K562 (cell line): ENCODE results near the gene CTIF. TPM values are rescaled to one million over a fixed set of nuclear protein-coding genes. Genes with fewer than 3 reads are reported as not detected.

ENCODE experiments used
- ATAC-seq: fragments of 200-7000 bp; cut with Tn5 transposase; 3 replicates; pipeline ENCODE4 v1.9.1; 2020; ENCODE audit warnings: moderate library complexity
- BruUV-seq: library from RNA; stranded (reverse); fragments of 400-500 nt; replicated peaks from 2 replicates; lab custom pipeline; 2021; lab: Mats Ljungman, UMichigan
- CTCF ChIA-PET: fragments of 300-600 bp; formaldehyde crosslinking; extraction: SDS; loops from one replicate; lab custom pipeline; 2021; ENCODE audit warnings: low intra/inter-chr PET ratio; lab: Yijun Ruan, JAX
- POLR2A ChIA-PET: fragments of 300-600, 350-650 bp; sonication (Branson Sonifier 250); formaldehyde crosslinking; extraction: SDS; loops from one replicate; lab custom pipeline; 2021; ENCODE audit warnings: antibody characterized with exemption, inconsistent platforms; lab: Yijun Ruan, JAX
- DNase-seq, 4 experiments: peaks; one replicate each; pipeline versions ENCODE4 v3.0.0 to v3.0.0-alpha.2; 2011 to 2018; ENCODE audit warnings: low spot score in 3 of 4, mixed read lengths in 3 of 4; ENCODE audit errors: extremely low read depth in 1 of 4
- FAIRE-seq: peaks from 2 replicates; lab custom pipeline; 2011; peaks lifted over from hg19 to GRCh38; lab: Jason Lieb, UNC
- H2AFZ ChIP-seq: 2 replicates; pipeline ENCODE4 v1.6.0; 2011; ENCODE audit warnings: low read depth, low read length, control low read depth, inconsistent platforms
- H3K27ac ChIP-seq: fragments of 200-600 bp; 3 replicates; pipeline ENCODE4 v1.8.0; 2011; ENCODE audit warnings: low read depth, mild to moderate bottlenecking, control low read depth, inconsistent platforms, low read length, moderate library complexity, mixed read lengths; ENCODE audit errors: extremely low read depth
- H3K27me3 ChIP-seq, 2 experiments: fragments of 300-600 bp in 1 of 2; 2 replicates in 1 of 2; 3 replicates in 1 of 2; pipeline versions ENCODE4 v1.6.0 to v1.8.0; 2011; ENCODE audit warnings: inconsistent platforms in 2 of 2, low read length in 2 of 2, mild to moderate bottlenecking in 1 of 2, mixed read lengths in 1 of 2, moderate library complexity in 1 of 2; ENCODE audit not compliant: control insufficient read depth in 2 of 2, insufficient read depth in 2 of 2
- H3K36me3 ChIP-seq: fragments of 300-600 bp; 3 replicates; pipeline ENCODE4 v1.8.0; 2011; ENCODE audit warnings: mild to moderate bottlenecking, low read length, inconsistent platforms; ENCODE audit not compliant: control insufficient read depth, insufficient read depth
- H3K4me1 ChIP-seq, 2 experiments: fragments of 200-600 bp in 1 of 2; replicated peaks in 1 of 2; 2 replicates in 1 of 2; 3 replicates in 1 of 2; pipeline versions ENCODE4 v1.5.1 to v1.8.0; 2011; ENCODE audit warnings: inconsistent platforms in 2 of 2, low read length in 2 of 2, mild to moderate bottlenecking in 1 of 2, mixed read lengths in 1 of 2, moderate library complexity in 1 of 2; ENCODE audit not compliant: control insufficient read depth in 2 of 2, insufficient read depth in 2 of 2
- H3K4me2 ChIP-seq: 2 replicates; pipeline ENCODE4 v1.6.1; 2011; ENCODE audit warnings: low read length, control low read depth, inconsistent platforms, mixed read lengths; ENCODE audit not compliant: insufficient read depth
- H3K4me3 ChIP-seq: fragments of 200-600 bp; sonication (generic), shearing (Covaris generic); 2 replicates; pipeline ENCODE4 v1.5.1; 2016; ENCODE audit warnings: control low read depth, inconsistent platforms
- H3K79me2 ChIP-seq: fragments of 200-600 bp; 3 replicates; pipeline ENCODE4 v1.8.0; 2011; ENCODE audit warnings: low read length, inconsistent platforms; ENCODE audit not compliant: control insufficient read depth, insufficient read depth
- H3K9ac ChIP-seq, 2 experiments: 2 replicates each; pipeline versions ENCODE4 v1.6.0 to v1.6.1; 2011; ENCODE audit warnings: low read depth in 2 of 2, low read length in 2 of 2, control low read depth in 1 of 2, inconsistent platforms in 1 of 2, mild to moderate bottlenecking in 1 of 2, mixed read lengths in 1 of 2; ENCODE audit not compliant: insufficient read depth in 1 of 2
- H3K9me1 ChIP-seq: one replicate; pipeline ENCODE4 v1.6.0; 2011; ENCODE audit warnings: inconsistent platforms, mild to moderate bottlenecking, low read length, moderate library complexity; ENCODE audit not compliant: control insufficient read depth, insufficient read depth
- H3K9me3 ChIP-seq: replicated peaks from 2 replicates; pipeline ENCODE4 v1.5.1; 2011; ENCODE audit warnings: low read depth, low read length, inconsistent platforms; ENCODE audit not compliant: control insufficient read depth, insufficient read depth
- H4K20me1 ChIP-seq: replicated peaks from 2 replicates; pipeline ENCODE4 v1.6.1; 2011; ENCODE audit warnings: low read length, inconsistent platforms, mixed read lengths; ENCODE audit not compliant: control insufficient read depth, insufficient read depth
- CBX8 ChIP-seq: fragments of 200-600 bp; sonication (generic); IDR thresholded peaks from 2 replicates; pipeline ENCODE4 v1.6.1; 2012; ENCODE audit warnings: borderline replicate concordance, mixed run types, low read depth, mild to moderate bottlenecking, moderate library complexity, mixed read lengths, low read length, control low read depth, inconsistent platforms; ENCODE audit not compliant: poor library complexity, severe bottlenecking; ENCODE audit errors: extremely low read depth
- GTF2F1 ChIP-seq: IDR thresholded peaks from 2 replicates; pipeline ENCODE4 v1.6.1; 2011; ENCODE audit warnings: low read depth, low read length, improper control_type of control experiment
- HNRNPK ChIP-seq: fragments of 200-400 bp; formaldehyde crosslinking; IDR thresholded peaks from one replicate; pipeline ENCODE4 v1.6.1; 2018; ENCODE audit warnings: mild to moderate bottlenecking, low read depth, low read length; ENCODE audit not compliant: poor library complexity, severe bottlenecking
- MAZ ChIP-seq, 2 experiments: fragments of 450-650 bp in 1 of 2; sonication (generic) in 1 of 2; formaldehyde crosslinking; IDR thresholded peaks in 1 of 2; conservative IDR thresholded peaks in 1 of 2; 2 replicates each; pipeline versions ENCODE4 v1.4.0 to v1.5.0; 2020; ENCODE audit warnings: mild to moderate bottlenecking in 1 of 2, missing genetic modification reagents in 1 of 2
- RFX7 ChIP-seq: fragments of 250-450 bp; sonication (Bioruptor Pico); IDR thresholded peaks from 2 replicates; pipeline ENCODE4 v1.5.1; 2021; ENCODE audit warnings: mild to moderate bottlenecking
- ZNF23 ChIP-seq: fragments of 250-450 bp; sonication (Bioruptor Pico); IDR thresholded peaks from 2 replicates; pipeline ENCODE4 v1.4.0; 2020; ENCODE audit warnings: mild to moderate bottlenecking
- ZNF785 ChIP-seq: fragments of 250-450 bp; sonication (Bioruptor Pico); IDR thresholded peaks from 2 replicates; pipeline ENCODE4 v1.4.0; 2020; ENCODE audit warnings: mild to moderate bottlenecking
- ZZZ3 ChIP-seq: fragments of 450-650 bp; IDR thresholded peaks from 2 replicates; pipeline ENCODE4 v1.6.1; 2016; ENCODE audit warnings: antibody characterized with exemption, mild to moderate bottlenecking, moderate library complexity
- WGBS: fragments of 100-300 bp; shearing (Covaris generic); methylation state at CpG from one replicate; pipeline ENCODE4 v1.1.6; 2016; ENCODE audit warnings: low coverage, mixed read lengths; ENCODE audit not compliant: insufficient coverage; ENCODE audit errors: missing lambda C conversion rate; 5-methylcytosine and 5-hydroxymethylcytosine counted together
- in situ Hi-C: fragments of 300-500 bp; cut with MboI; formaldehyde crosslinking; loops from 4 replicates; pipeline ENCODE4 v1.15.0; 2018; ENCODE audit warnings: inconsistent platforms, mixed read lengths
- intact Hi-C: fragments of 100-400 bp; cut with micrococcal nuclease; formaldehyde crosslinking; loops from 2 replicates; pipeline ENCODE4 v1.14.2; 2022
- polyA plus RNA-seq, 8 experiments: library from polyadenylated mRNA; depleted of rRNA in 4 of 8; stranded (reverse) in 5 of 8; unstranded in 3 of 8; fragments of >200 nt; fragmentation: Nextera tagmentation in 2 of 8; fragmentation: Illumina TruSeq in 1 of 8; extraction: Ambion mirVana in 2 of 8; extraction: Trizol in 1 of 8; gene quantifications; 2 replicates each; pipeline versions ENCODE4 v1.2.1 to v1.2.3, GENCODE V29; 2011 to 2014; ENCODE audit warnings: inconsistent platforms in 1 of 8, missing spikeins in 1 of 8
- total RNA-seq, 7 experiments: library from RNA; depleted of rRNA in 6 of 7; stranded (reverse); fragments of >200 nt in 6 of 7; fragmentation: Illumina TruSeq in 2 of 7; extraction: Trizol in 2 of 7; gene quantifications; 2 replicates each; pipeline versions ENCODE4 v1.2.1 to v1.2.3, GENCODE V29; 2011 to 2021; ENCODE audit warnings: low replicate concordance in 1 of 7
- TF ChIP-seq, protein P1 (sequence below): fragments of 250-450 bp; sonication (Bioruptor Pico); IDR thresholded peaks from 2 replicates; pipeline ENCODE4 v1.8.0; 2021; ENCODE audit warnings: moderate library complexity, mild to moderate bottlenecking, inconsistent platforms
- TF ChIP-seq, protein P2 (sequence below): sonication (generic); formaldehyde crosslinking; IDR thresholded peaks from 2 replicates; pipeline ENCODE4 v1.8.0; 2023; ENCODE audit warnings: mild to moderate bottlenecking, missing genetic modification reagents
- TF ChIP-seq, protein P3 (sequence below): fragments of 250-450 bp; sonication (Bioruptor Pico); IDR thresholded peaks from 2 replicates; pipeline ENCODE4 v1.8.0; 2021; ENCODE audit warnings: moderate library complexity, mild to moderate bottlenecking, inconsistent platforms
- TF ChIP-seq, protein P4 (sequence below): fragments of 450-650 bp; IDR thresholded peaks from one replicate; pipeline ENCODE4 v1.6.1; 2018; ENCODE audit warnings: mild to moderate bottlenecking, moderate library complexity; ENCODE audit not compliant: partially characterized antibody

CTIF gene
- total and polyA plus RNA-seq, 9 of the 15 experiments (the other 6 are each of a cell fraction or from before 2014, with no cell fraction given) = 0.17 to 11.5 (median 2.2) TPM

DNA sequence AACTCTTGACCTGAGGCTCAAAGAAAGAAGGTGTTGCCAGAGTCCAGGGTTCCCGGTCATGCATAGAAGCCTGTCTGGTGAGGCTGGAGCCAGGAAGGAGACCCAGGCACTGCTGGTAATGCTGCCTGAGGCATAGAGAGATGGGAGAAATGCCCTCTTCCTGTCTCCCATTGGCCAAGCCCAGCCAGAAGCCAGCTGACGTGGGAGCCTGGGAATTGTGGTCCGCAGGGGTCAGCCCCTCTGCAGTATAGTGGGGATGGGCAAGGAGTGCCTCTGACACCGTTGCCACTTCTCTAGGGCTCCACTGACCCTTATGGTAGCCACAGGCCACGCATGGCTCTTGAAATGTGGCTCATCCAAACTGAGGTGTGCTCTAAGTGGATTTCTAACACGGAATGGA is 95.7 kb downstream of the CTIF start:
- no peaks in the 10 kb centered on the region for H3K79me2 ChIP-seq
- FAIRE-seq = no peak
- DNase-seq = no peak
- no peaks in the 10 kb centered on the region for H3K4me1 ChIP-seq
- POLR2A ChIA-PET = no interaction called here
- intact Hi-C loops (no loop called here), in situ Hi-C loops (no loop called here)
- no TSS peak for BruUV-seq
- no peak overlapping the region for H3K4me2 ChIP-seq
- no peaks in the 10 kb centered on the region for H3K9me1 ChIP-seq
- H3K9ac ChIP-seq = no peak overlapping the region
- 46% methylated on average over 6 of the region's 6 CpGs for WGBS
- H3K27me3 ChIP-seq = no peaks in the 10 kb centered on the region
- no peak overlapping the region for H3K27ac ChIP-seq
- no peak for ATAC-seq
- no peaks in the 10 kb centered on the region for H3K36me3 ChIP-seq
- H3K9me3 ChIP-seq = no peaks in the 10 kb centered on the region
- H3K4me3 ChIP-seq = no peak overlapping the region
- no peak overlapping the region for H2AFZ ChIP-seq
- CTCF ChIA-PET = interaction anchor here (0.6 kb wide), 1 partner anchor 159 kb away, joined by 3 read pairs; no protein-coding TSS in a partner anchor
- H4K20me1 ChIP-seq = no peaks in the 10 kb centered on the region; the same call in 1 of the 2 replicates
- TF ChIP-seq, protein P1, sequence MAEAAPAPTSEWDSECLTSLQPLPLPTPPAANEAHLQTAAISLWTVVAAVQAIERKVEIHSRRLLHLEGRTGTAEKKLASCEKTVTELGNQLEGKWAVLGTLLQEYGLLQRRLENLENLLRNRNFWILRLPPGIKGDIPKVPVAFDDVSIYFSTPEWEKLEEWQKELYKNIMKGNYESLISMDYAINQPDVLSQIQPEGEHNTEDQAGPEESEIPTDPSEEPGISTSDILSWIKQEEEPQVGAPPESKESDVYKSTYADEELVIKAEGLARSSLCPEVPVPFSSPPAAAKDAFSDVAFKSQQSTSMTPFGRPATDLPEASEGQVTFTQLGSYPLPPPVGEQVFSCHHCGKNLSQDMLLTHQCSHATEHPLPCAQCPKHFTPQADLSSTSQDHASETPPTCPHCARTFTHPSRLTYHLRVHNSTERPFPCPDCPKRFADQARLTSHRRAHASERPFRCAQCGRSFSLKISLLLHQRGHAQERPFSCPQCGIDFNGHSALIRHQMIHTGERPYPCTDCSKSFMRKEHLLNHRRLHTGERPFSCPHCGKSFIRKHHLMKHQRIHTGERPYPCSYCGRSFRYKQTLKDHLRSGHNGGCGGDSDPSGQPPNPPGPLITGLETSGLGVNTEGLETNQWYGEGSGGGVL (CRISPR knock-in tag) = no peak
- TF ChIP-seq ZNF785 (CRISPR knock-in tag) (no peak), ZNF23 (CRISPR knock-in tag) (no peak), RFX7 (no peak), GTF2F1 (no peak), MAZ (CRISPR knock-in tag; conservative IDR thresholded peaks at IDR 0.05 in 1 of 2, IDR thresholded peaks at IDR 0.05 in 1 of 2) (no peak), HNRNPK (no peak), ZZZ3 (no peak), CBX8 (no peak)
- TF ChIP-seq, protein P2, sequence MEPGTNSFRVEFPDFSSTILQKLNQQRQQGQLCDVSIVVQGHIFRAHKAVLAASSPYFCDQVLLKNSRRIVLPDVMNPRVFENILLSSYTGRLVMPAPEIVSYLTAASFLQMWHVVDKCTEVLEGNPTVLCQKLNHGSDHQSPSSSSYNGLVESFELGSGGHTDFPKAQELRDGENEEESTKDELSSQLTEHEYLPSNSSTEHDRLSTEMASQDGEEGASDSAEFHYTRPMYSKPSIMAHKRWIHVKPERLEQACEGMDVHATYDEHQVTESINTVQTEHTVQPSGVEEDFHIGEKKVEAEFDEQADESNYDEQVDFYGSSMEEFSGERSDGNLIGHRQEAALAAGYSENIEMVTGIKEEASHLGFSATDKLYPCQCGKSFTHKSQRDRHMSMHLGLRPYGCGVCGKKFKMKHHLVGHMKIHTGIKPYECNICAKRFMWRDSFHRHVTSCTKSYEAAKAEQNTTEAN (CRISPR knock-in tag) = no peak
- TF ChIP-seq, protein P3, sequence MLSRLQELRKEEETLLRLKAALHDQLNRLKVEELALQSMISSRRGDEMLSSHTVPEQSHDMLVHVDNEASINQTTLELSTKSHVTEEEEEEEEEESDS = no peak
- TF ChIP-seq, protein P4, sequence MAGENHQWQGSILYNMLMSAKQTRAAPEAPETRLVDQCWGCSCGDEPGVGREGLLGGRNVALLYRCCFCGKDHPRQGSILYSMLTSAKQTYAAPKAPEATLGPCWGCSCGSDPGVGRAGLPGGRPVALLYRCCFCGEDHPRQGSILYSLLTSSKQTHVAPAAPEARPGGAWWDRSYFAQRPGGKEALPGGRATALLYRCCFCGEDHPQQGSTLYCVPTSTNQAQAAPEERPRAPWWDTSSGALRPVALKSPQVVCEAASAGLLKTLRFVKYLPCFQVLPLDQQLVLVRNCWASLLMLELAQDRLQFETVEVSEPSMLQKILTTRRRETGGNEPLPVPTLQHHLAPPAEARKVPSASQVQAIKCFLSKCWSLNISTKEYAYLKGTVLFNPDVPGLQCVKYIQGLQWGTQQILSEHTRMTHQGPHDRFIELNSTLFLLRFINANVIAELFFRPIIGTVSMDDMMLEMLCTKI = no peak
